Activated gamma-delta T cell (primary cell): Measurements from ENCODE around the gene CADPS2.

Source experiments
- DNase-seq: peaks from one replicate; lab custom pipeline; 2025; lab: John Stamatoyannopoulos, UW

CADPS2 gene

GRCh38 chr7:122379491-122379890 lies 506.8 kb downstream of the CADPS2 start:
- no peak for DNase-seq

- no peak for DNase-seq
These were observed 516.5 kb downstream of the CADPS2 start for GRCh38 chr7:122369756-122370155.

GRCh38 chr7:122364761-122365280 lies 521.4 kb downstream of the CADPS2 start:
- DNase-seq = no peak

GRCh38 chr7:122363144-122363543 lies 523.1 kb downstream of the CADPS2 start:
- DNase-seq = no peak

GRCh38 chr7:122362473-122362872 lies 523.8 kb downstream of the CADPS2 start:
- DNase-seq = no peak

GRCh38 chr7:122354656-122355055 lies 531.6 kb downstream of the CADPS2 start:
- DNase-seq = no peak

GRCh38 chr7:122352454-122352853 lies 533.8 kb downstream of the CADPS2 start:
- DNase-seq = no peak

GRCh38 chr7:122350701-122351100 lies 535.6 kb downstream of the CADPS2 start:
- no peak for DNase-seq

- DNase-seq = no peak
These were observed 542.0 kb downstream of the CADPS2 start for GRCh38 chr7:122344303-122344620.

GRCh38 chr7:122343601-122344302 lies 542.5 kb downstream of the CADPS2 start:
- DNase-seq = no peak

- DNase-seq = no peak
These were observed 545.8 kb downstream of the CADPS2 start for GRCh38 chr7:122340427-122340826.

GRCh38 chr7:122339145-122339904 lies 546.9 kb downstream of the CADPS2 start:
- no peak for DNase-seq

GRCh38 chr7:122337011-122337410 lies 549.2 kb downstream of the CADPS2 start:
- no peak for DNase-seq

- DNase-seq = no peak
These were observed 557.0 kb downstream of the CADPS2 start for GRCh38 chr7:122329145-122329802.

GRCh38 chr7:122327969-122328368 lies 558.3 kb downstream of the CADPS2 start:
- no peak for DNase-seq

GRCh38 chr7:122316467-122317388 lies 569.5 kb downstream of the CADPS2 start:
- DNase-seq = no peak

GRCh38 chr7:122315507-122316466 lies 570.5 kb downstream of the CADPS2 start:
- DNase-seq = no peak

GRCh38 chr7:122314284-122314683 lies 572.0 kb downstream of the CADPS2 start:
- no peak for DNase-seq

- no peak for DNase-seq
These were observed 573.5 kb downstream of the CADPS2 start for GRCh38 chr7:122312789-122313188.

- no peak for DNase-seq
These were observed 574.4 kb downstream of the CADPS2 start for GRCh38 chr7:122311734-122312450.
